ENCODE data around the gene PHACTR1.

DNA sequence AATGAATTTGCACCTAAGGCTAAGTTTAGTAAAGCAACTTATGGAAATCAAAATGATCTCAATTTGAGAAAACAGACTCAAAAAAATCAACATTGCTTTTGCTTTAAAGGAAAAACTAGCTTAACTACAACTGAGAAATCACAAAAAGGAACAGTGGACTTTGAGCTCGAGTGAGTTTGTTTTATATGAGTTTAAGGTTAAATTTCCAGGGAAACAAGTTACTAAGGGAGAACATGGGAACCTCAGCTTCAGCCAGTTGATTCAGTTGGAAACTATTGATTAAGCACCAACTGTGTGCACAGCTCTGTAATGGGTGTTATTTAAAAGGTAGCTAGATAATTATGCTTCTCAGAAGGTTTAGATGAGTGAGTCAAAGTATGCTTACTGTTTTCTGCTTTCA, 526.0 kb downstream of the PHACTR1 start:
- no peak for TF ChIP-seq POLR2AphosphoS5 (IDR thresholded peaks at IDR 0.05; ENCODE audit: control insufficient read depth, insufficient read depth, low read depth, low read length)
- TF ChIP-seq IRF2 (CRISPR knock-in tag; IDR thresholded peaks at IDR 0.05): no peak
- TF ChIP-seq, protein P1, sequence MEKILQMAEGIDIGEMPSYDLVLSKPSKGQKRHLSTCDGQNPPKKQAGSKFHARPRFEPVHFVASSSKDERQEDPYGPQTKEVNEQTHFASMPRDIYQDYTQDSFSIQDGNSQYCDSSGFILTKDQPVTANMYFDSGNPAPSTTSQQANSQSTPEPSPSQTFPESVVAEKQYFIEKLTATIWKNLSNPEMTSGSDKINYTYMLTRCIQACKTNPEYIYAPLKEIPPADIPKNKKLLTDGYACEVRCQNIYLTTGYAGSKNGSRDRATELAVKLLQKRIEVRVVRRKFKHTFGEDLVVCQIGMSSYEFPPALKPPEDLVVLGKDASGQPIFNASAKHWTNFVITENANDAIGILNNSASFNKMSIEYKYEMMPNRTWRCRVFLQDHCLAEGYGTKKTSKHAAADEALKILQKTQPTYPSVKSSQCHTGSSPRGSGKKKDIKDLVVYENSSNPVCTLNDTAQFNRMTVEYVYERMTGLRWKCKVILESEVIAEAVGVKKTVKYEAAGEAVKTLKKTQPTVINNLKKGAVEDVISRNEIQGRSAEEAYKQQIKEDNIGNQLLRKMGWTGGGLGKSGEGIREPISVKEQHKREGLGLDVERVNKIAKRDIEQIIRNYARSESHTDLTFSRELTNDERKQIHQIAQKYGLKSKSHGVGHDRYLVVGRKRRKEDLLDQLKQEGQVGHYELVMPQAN (IDR thresholded peaks at IDR 0.05; ENCODE audit: borderline replicate concordance): no peak
- no peak for TF ChIP-seq HEY1 (CRISPR knock-in tag; IDR thresholded peaks at IDR 0.05; ENCODE audit: borderline replicate concordance)
- TF ChIP-seq BACH1 (tag; IDR thresholded peaks at IDR 0.05): no peak
- TF ChIP-seq SAP30 (IDR thresholded peaks at IDR 0.05; ENCODE audit: borderline replicate concordance, insufficient read depth, low read depth, low read length, poor library complexity, severe bottlenecking): no peak
- TF ChIP-seq, protein P2, sequence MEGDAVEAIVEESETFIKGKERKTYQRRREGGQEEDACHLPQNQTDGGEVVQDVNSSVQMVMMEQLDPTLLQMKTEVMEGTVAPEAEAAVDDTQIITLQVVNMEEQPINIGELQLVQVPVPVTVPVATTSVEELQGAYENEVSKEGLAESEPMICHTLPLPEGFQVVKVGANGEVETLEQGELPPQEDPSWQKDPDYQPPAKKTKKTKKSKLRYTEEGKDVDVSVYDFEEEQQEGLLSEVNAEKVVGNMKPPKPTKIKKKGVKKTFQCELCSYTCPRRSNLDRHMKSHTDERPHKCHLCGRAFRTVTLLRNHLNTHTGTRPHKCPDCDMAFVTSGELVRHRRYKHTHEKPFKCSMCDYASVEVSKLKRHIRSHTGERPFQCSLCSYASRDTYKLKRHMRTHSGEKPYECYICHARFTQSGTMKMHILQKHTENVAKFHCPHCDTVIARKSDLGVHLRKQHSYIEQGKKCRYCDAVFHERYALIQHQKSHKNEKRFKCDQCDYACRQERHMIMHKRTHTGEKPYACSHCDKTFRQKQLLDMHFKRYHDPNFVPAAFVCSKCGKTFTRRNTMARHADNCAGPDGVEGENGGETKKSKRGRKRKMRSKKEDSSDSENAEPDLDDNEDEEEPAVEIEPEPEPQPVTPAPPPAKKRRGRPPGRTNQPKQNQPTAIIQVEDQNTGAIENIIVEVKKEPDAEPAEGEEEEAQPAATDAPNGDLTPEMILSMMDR (IDR thresholded peaks at IDR 0.05 in 2 of 3, conservative IDR thresholded peaks at IDR 0.05 in 1 of 3; ENCODE audit: insufficient read depth in 2 of 3, low read depth in 1 of 3, low read length in 3 of 3): no peak
- TF ChIP-seq, protein P3, sequence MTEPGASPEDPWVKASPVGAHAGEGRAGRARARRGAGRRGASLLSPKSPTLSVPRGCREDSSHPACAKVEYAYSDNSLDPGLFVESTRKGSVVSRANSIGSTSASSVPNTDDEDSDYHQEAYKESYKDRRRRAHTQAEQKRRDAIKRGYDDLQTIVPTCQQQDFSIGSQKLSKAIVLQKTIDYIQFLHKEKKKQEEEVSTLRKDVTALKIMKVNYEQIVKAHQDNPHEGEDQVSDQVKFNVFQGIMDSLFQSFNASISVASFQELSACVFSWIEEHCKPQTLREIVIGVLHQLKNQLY (CRISPR knock-in tag; conservative IDR thresholded peaks at IDR 0.05): no peak
